Cardiac fibroblast (primary cell): ENCODE data around the gene NEUROD1.

Experiments
- DNase-seq, 2 donors: peaks; one replicate each; pipeline versions ENCODE4 v3.0.0 to v3.0.0-alpha.2; 2010; ENCODE audit warnings: low read depth in 2 of 2
- H3K4me3 ChIP-seq, 2 donors: replicated peaks in 1 of 2; 1 replicate in 1 of 2; 2 replicates in 1 of 2; pipeline ENCODE4 v1.5.1; 2011; ENCODE audit warnings: low read depth in 2 of 2, low read length in 2 of 2, mild to moderate bottlenecking in 2 of 2, moderate library complexity in 1 of 2
- TF ChIP-seq, protein P1 (sequence below): IDR thresholded peaks from one replicate; pipeline ENCODE4 v1.5.1; 2011; ENCODE audit warnings: low read depth, mild to moderate bottlenecking, low read length, inconsistent platforms

Gene NEUROD1

GRCh38 chr2:181679544-181679979, 755 bp downstream of the NEUROD1 start:
- no peak overlapping the region for H3K4me3 ChIP-seq
- no peak for DNase-seq
- TF ChIP-seq, protein P1, sequence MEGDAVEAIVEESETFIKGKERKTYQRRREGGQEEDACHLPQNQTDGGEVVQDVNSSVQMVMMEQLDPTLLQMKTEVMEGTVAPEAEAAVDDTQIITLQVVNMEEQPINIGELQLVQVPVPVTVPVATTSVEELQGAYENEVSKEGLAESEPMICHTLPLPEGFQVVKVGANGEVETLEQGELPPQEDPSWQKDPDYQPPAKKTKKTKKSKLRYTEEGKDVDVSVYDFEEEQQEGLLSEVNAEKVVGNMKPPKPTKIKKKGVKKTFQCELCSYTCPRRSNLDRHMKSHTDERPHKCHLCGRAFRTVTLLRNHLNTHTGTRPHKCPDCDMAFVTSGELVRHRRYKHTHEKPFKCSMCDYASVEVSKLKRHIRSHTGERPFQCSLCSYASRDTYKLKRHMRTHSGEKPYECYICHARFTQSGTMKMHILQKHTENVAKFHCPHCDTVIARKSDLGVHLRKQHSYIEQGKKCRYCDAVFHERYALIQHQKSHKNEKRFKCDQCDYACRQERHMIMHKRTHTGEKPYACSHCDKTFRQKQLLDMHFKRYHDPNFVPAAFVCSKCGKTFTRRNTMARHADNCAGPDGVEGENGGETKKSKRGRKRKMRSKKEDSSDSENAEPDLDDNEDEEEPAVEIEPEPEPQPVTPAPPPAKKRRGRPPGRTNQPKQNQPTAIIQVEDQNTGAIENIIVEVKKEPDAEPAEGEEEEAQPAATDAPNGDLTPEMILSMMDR = no peak

DNA sequence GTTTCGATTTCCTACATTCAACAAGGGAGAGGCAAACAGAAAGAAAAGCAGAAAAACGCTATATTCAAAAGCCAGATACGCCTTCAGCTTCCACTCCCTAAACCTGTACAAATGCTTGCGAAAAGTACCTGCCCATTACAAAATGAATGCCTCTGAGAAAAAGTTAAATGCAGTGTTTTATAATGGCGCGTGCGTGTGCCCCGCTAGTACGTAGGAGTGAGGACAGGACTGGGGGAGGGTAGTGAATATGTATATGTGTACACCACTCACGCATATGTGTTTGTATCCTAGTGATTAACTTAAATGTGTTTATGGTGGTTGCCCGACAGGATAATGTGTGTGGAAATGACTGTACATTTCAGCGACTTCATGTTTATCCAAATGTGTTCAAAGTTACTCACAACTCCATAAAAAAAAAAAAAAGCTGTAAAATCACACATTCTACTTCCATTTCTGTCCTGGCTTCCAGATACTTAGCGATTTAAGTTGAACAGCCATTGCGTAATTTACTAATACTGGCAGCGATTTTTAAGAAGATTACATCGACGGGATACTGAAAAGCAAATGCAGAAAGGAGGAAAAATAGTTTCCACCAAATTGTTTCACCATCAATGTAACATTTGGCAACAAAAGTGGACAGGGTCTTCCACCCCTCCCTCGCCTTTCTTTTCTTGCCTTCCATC, 1.3 kb downstream of the NEUROD1 start:
- no peak overlapping the region for H3K4me3 ChIP-seq
- DNase-seq = no peak
- TF ChIP-seq, protein P1 = no peak

- peak; percentile 81 to 83 for DNase-seq
- TF ChIP-seq, protein P1 = no peak
- H3K4me3 ChIP-seq = no peak overlapping the region
Measured at GRCh38 chr2:181677912-181678586, 2.3 kb downstream of the NEUROD1 start.

- DNase-seq = no peak
- TF ChIP-seq, protein P1 = no peak
- no peak overlapping the region for H3K4me3 ChIP-seq
Measured at GRCh38 chr2:181675254-181675653, 5.1 kb downstream of the NEUROD1 start.

GRCh38 chr2:181674461-181674860, 5.9 kb downstream of the NEUROD1 start:
- TF ChIP-seq, protein P1 = no peak
- no peak for DNase-seq
- no peak overlapping the region for H3K4me3 ChIP-seq

- H3K4me3 ChIP-seq = no peak overlapping the region
- TF ChIP-seq, protein P1 = no peak
- no peak for DNase-seq
Measured at GRCh38 chr2:181673173-181673572, 7.1 kb downstream of the NEUROD1 start.
